HTR-8/SVneo (cell line): ENCODE measurements around the gene CDC7.
A peak's percentile ranks its signal among the peaks of the same experiment; 100 is the strongest.

Experiments used
- DNase-seq: peaks from one replicate; pipeline ENCODE4 v3.0.0; 2011; ENCODE audit warnings: low spot score, mixed read lengths; ENCODE audit not compliant: insufficient read length
- FAIRE-seq: peaks from 2 replicates; lab custom pipeline; 2011; peaks lifted over from hg19 to GRCh38; lab: Jason Lieb, UNC

The CDC7 gene

DNA sequence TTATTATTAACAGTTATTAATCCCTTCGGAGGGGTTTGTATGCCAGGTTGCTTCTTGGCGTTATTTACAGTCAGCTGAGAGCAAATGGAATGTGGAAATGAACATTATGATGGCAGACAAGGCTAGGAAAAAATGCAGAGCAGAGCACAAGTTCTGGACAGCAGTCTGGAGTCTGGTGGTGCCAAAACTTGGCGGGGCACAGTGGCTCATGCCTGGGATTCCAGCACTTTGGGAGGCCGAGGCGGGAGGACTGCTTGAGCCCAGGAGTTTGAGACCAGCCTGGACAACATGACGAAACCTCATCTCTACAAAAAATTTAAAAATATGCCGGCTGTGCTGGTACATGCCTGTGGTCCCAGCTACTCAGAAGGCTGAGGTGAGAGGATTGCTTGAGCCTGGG lies 67.6 kb downstream of the CDC7 start:
- no peak for DNase-seq
- no peak for FAIRE-seq

DNA sequence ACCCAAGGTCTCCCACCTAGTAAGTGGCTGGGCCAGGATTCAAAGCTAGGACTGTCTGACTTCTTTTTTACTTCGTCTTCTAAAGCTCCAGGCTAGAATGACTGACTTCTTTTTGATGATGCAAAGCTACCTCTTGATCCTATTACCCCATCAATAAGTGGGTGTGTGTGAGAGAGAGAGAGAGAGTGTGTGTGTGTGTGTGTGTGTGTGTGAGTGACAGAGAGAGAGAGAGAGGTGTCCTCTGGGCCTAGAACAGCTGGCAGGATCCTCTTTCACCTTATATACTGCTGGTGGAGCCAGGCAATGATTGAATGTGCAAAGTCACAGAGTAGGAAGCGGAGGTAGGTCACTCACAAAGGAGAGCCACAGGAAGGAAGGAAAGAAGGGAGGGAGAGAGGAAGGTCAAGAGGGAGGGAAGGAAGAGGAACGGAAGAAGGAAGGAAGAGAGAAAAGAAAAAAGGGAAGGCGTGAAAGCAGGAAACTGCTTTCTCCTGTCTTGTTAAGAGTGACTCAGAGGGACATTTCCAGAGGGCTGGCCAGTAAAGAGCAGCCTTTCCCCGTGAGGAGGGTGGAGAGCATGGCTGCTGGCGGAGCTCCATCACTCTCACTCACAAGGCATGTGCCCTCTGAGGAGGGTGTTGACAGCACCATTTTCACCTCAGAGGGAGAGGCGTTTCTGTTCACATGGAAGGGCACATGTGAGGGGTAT lies 68.9 kb downstream of the CDC7 start:
- peak; percentile 55 for DNase-seq
- FAIRE-seq, result peak; percentile 64

DNA sequence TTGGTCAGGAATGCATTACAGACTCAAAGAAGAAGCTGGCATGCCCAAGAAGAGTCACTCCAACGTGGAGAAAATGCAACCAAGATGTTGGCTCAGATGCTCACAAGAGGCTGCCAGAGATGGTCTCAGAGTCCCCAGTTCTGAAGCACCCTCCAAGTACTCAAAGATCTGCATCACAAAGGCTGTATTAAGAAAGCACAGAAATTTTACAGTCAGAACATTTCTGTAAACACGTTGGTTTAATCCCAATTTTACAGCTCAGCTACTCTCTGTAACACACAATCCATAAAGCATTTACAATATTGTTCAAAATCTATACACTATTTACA lies 69.4 kb downstream of the CDC7 start:
- FAIRE-seq, result no peak
- DNase-seq, result no peak

DNA sequence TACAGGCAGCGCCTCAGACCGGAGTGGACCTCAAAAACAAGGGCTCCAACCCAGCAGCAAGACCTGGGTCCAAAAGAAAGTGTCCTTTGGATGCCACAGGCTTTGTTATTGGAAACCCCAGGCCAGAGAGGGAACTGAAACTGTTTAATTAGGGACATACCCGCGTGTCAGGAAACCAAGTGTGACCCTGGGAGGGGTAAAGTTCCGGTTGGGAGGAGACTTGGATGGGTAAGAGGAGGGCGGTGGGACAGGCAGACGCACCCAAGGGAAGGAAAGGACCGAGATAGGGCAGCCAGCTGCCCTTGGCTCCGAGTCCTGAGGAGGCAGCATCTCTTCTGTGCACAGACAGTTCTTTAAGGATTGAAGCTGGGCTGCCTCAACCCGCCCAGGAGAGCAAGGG lies 71.4 kb downstream of the CDC7 start:
- FAIRE-seq (no peak), DNase-seq (no peak)
